ENCODE measurements around the gene RRAGD. TPM values are rescaled to one million over a fixed set of nuclear protein-coding genes. Genes with fewer than 3 reads are reported as not detected.

RRAGD gene
- total RNA-seq, 2 experiments from 2014 or later, result 14.8 to 16.0 TPM

DNA sequence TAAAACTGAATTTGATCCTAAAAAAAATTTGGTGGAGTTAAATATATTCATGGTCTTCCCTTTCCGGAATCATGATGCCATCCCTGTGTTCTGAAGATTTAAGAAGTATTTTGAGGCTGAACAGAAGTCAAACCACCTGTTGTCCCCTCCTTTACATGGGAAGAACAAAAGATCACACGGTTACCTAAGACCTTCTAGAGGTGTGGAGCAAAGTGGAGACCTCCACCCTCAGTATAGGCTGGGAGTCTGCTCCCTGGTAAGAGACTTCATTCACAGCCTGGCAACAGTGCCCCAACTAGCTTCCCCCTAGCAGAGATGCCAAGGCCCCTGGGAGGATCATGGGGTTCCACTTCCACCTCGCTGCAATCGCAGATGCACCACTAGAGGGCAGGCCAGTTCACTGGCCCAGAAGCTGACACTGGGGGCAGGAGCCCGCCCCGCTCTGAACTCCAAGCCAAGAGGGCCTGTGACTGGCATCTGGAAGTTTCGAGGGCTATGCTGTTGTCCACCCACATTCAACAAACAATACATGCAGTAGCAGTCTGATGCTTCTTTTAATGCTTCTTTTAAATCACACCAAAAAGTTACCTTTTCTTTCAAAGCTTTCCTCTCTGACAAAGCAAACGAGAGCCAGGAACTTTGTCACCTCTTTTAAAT lies 40.1 kb downstream of the RRAGD start:
- Mint-ChIP-seq H3K9me3 (no peaks in the 10 kb centered on the region), H3K27me3 (no peaks in the 10 kb centered on the region), H3K4me3 (no peak overlapping the region), H3K27ac (no peak overlapping the region), H3K36me3 (no peaks in the 10 kb centered on the region), H3K4me1 (peaks cover 16% of the 10 kb centered on the region)
- peak; percentile 79 for DNase-seq

DNA sequence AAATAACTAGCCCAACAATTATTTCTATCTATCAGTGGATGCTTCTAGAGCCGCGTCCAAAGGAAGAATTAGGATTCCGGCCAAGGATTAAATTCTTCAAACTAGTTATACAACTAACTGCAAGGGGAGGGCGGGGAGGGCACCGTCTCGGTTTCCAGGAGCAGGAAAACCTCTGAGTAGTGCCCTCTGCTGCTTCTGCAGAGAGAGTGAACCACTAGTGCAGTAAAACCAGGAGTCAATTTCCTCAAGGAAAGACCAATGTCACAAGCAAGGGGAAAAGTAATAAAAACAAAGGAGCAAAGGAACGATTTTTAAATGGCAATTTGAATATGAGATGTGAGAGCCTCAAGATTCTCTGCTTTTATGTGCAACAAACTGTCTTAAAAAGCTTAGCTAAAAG lies 43.1 kb downstream of the RRAGD start:
- Mint-ChIP-seq H3K36me3 (peaks cover 3% of the 10 kb centered on the region), H3K4me1 (peaks cover 16% of the 10 kb centered on the region), H3K9me3 (no peaks in the 10 kb centered on the region), H3K27ac (no peak overlapping the region), H3K27me3 (no peaks in the 10 kb centered on the region), H3K4me3 (no peak overlapping the region)
- no peak for DNase-seq

GRCh38 chr6:89368107-89368506 lies 44.0 kb downstream of the RRAGD start:
- DNase-seq, result peak; percentile 43
- H3K27me3 Mint-ChIP-seq, result no peaks in the 10 kb centered on the region
- no peaks in the 10 kb centered on the region for H3K9me3 Mint-ChIP-seq

DNA sequence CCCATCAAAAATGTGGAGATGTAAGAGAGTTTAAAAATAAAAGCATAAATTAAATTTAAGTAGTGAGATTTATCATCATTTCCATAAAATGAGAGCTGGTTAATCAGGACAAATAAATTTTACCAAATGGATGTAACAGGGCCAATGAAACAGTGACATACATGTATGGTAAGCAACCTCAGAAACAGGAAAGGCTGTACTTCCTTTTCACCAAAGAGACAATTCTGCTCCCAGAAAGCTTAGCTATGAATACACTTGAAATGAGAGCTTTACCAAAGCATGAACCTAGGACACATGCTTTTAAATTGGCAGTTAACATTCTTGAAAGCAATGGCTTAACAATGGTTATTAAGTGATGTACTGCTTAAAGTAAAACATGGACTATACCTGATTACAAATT lies 47.5 kb downstream of the RRAGD start:
- Mint-ChIP-seq H3K4me1 (peaks cover 29% of the 10 kb centered on the region), H3K9me3 (no peaks in the 10 kb centered on the region), H3K36me3 (peaks cover 7% of the 10 kb centered on the region), H3K27me3 (no peaks in the 10 kb centered on the region), H3K4me3 (no peak overlapping the region), H3K27ac (no peak overlapping the region)
- DNase-seq, result no peak

More at GRCh38 chr6:89368107-89368506, 44.0 kb downstream of the RRAGD start:
- peaks cover 19% of the 10 kb centered on the region for H3K4me1 Mint-ChIP-seq
- peaks cover 3% of the 10 kb centered on the region for H3K36me3 Mint-ChIP-seq
- no peak overlapping the region for H3K27ac Mint-ChIP-seq
- no peak overlapping the region for H3K4me3 Mint-ChIP-seq

- no peak overlapping the region for H3K4me3 Mint-ChIP-seq
- H3K4me1 Mint-ChIP-seq, result peaks cover 50% of the 10 kb centered on the region
- H3K36me3 Mint-ChIP-seq, result peaks cover 7% of the 10 kb centered on the region
- DNase-seq, result no peak
- no peaks in the 10 kb centered on the region for H3K27me3 Mint-ChIP-seq
- H3K9me3 Mint-ChIP-seq, result no peaks in the 10 kb centered on the region
- peak overlapping the region; percentile 45 for H3K27ac Mint-ChIP-seq
These were observed 50.9 kb downstream of the RRAGD start for GRCh38 chr6:89361171-89361570.

GRCh38 chr6:89360415-89360999 lies 51.6 kb downstream of the RRAGD start:
- peaks cover 57% of the 10 kb centered on the region for H3K4me1 Mint-ChIP-seq

DNA sequence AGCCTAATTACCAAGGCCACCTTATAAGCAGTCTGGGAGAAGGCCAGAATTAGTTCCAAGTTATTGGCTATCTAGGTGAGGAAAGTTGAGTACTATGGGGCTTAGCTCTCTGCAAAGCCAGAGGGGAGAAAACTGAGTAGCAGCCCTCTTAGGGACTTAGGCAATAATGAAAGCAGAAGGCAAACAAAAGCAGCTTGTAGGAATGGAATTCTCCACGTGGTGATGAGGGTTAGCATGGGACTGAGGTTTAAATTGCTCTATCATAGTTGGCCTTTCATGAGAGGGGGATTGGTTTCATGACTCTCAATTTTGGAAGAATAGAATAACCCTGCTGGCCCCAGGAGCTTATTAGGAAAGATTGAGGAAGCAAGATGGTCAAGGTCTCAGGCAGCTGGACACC lies 52.5 kb downstream of the RRAGD start:
- Mint-ChIP-seq H3K36me3 (peaks cover 4% of the 10 kb centered on the region), H3K4me1 (peaks cover 61% of the 10 kb centered on the region), H3K27ac (peak overlapping the region; percentile 45), H3K4me3 (no peak overlapping the region), H3K27me3 (no peaks in the 10 kb centered on the region), H3K9me3 (no peaks in the 10 kb centered on the region)
- no peak for DNase-seq

More at GRCh38 chr6:89360415-89360999, 51.6 kb downstream of the RRAGD start:
- H3K4me3 Mint-ChIP-seq, result peak overlapping the region; percentile 39
- H3K27me3 Mint-ChIP-seq, result no peaks in the 10 kb centered on the region
- H3K36me3 Mint-ChIP-seq, result peaks cover 4% of the 10 kb centered on the region
- H3K9me3 Mint-ChIP-seq, result no peaks in the 10 kb centered on the region
- DNase-seq, result no peak
- peak overlapping the region; percentile 81 for H3K27ac Mint-ChIP-seq

GRCh38 chr6:89357390-89357789 lies 54.7 kb downstream of the RRAGD start:
- H3K27me3 Mint-ChIP-seq, result no peaks in the 10 kb centered on the region
- H3K4me3 Mint-ChIP-seq, result peak overlapping the region; percentile 78
- no peaks in the 10 kb centered on the region for H3K9me3 Mint-ChIP-seq
- peaks cover 66% of the 10 kb centered on the region for H3K4me1 Mint-ChIP-seq
- DNase-seq, result no peak
- no peaks in the 10 kb centered on the region for H3K36me3 Mint-ChIP-seq
- peak overlapping the region; percentile 77 for H3K27ac Mint-ChIP-seq

DNA sequence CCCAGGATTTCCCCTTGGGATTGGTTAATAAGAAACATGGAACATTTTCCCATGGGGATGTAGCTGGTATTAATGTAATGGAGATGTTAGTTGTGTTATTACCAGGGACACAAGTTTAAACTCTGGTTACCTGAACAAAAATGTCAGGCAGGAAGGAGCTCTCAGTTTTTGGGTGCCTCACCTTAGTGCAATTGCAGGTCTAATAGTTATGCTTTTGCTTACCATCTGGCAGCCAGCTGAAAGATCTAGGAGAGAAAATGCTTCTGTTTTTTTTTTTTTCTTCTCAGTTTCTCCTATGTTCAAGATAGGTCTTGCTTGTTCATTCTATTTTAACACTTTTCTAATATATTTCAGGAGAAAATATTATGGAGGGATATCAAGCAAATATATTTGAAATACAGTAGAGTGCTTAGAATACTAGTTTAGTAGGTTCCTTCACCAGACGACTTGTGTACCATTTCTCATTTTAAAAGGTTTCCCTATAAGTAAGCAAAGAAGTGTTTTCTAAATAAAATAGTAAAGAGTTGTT lies 55.4 kb downstream of the RRAGD start:
- no peak for DNase-seq
- Mint-ChIP-seq H3K27me3 (no peaks in the 10 kb centered on the region), H3K4me1 (peaks cover 67% of the 10 kb centered on the region), H3K4me3 (peak overlapping the region; percentile 78), H3K27ac (peak overlapping the region; percentile 77), H3K36me3 (no peaks in the 10 kb centered on the region), H3K9me3 (no peaks in the 10 kb centered on the region)

DNA sequence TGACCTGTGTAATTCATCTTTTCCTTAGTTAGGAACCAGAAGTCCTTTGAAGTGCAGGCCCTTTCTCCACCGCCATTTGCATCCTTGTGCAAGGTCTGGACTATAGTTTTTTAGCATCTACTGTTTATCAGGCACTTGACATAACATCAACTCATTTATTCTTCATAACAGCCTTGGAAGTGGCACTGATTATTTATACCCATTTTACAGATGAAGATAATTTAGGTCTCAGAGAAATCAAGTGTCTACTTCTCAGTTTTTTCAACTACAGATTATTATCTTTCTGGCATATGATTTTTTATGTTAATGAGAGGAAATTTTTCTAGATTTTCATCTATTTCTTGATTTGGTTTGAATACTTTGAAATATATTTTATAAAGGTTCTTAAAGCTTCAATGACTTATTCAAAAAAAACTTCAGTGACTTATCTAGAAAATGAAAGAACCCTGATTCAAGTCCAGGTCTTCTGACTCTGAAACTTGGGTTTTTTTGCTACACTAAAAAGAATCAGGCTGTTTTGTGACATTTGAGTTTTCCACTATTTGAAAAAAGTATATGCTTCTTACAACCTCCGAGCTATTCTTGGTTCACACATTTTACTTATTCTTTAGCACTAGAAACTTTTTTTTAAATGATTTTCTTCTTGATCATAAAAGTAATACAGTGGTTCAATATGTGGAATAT lies 56.4 kb downstream of the RRAGD start:
- peaks cover 67% of the 10 kb centered on the region for H3K4me1 Mint-ChIP-seq
- H3K4me3 Mint-ChIP-seq, result no peak overlapping the region
- no peak for DNase-seq
- H3K27me3 Mint-ChIP-seq, result no peaks in the 10 kb centered on the region
- H3K36me3 Mint-ChIP-seq, result peaks cover 2% of the 10 kb centered on the region
- no peaks in the 10 kb centered on the region for H3K9me3 Mint-ChIP-seq
- no peak overlapping the region for H3K27ac Mint-ChIP-seq

GRCh38 chr6:89353702-89354392 lies 58.2 kb downstream of the RRAGD start:
- Mint-ChIP-seq H3K4me3 (peak overlapping the region; percentile 73), H3K27ac (peak overlapping the region; percentile 85), H3K36me3 (peaks cover 19% of the 10 kb centered on the region), H3K9me3 (peaks cover 4% of the 10 kb centered on the region), H3K27me3 (no peaks in the 10 kb centered on the region), H3K4me1 (peaks cover 73% of the 10 kb centered on the region)
- no peak for DNase-seq

DNA sequence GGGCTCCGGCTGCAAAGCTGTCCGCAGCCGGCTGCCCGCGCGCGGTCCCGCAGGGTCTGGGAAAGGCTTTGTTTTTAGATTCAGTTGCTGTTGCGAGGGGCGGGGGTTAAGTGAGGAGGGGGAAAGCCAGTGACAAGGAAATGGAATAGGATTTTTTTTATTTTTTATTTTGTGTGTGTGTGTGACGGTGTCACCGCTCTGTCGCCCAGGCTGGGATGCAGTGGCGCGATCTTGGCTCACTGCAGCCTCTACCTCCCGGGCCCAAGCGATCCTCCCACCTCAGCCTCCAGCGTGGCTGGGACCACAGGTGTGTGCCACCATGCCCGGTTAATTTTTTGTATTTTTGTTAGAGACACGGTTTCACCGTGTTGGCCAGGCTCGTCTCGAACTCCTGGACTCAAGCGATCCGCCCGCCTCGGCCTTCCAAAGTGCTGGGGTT lies 58.9 kb downstream of the RRAGD start:
- Mint-ChIP-seq H3K36me3 (peaks cover 20% of the 10 kb centered on the region), H3K27me3 (no peaks in the 10 kb centered on the region), H3K9me3 (peaks cover 4% of the 10 kb centered on the region), H3K4me1 (peaks cover 74% of the 10 kb centered on the region), H3K4me3 (peak overlapping the region; percentile 73), H3K27ac (peak overlapping the region; percentile 85)
- no peak for DNase-seq

DNA sequence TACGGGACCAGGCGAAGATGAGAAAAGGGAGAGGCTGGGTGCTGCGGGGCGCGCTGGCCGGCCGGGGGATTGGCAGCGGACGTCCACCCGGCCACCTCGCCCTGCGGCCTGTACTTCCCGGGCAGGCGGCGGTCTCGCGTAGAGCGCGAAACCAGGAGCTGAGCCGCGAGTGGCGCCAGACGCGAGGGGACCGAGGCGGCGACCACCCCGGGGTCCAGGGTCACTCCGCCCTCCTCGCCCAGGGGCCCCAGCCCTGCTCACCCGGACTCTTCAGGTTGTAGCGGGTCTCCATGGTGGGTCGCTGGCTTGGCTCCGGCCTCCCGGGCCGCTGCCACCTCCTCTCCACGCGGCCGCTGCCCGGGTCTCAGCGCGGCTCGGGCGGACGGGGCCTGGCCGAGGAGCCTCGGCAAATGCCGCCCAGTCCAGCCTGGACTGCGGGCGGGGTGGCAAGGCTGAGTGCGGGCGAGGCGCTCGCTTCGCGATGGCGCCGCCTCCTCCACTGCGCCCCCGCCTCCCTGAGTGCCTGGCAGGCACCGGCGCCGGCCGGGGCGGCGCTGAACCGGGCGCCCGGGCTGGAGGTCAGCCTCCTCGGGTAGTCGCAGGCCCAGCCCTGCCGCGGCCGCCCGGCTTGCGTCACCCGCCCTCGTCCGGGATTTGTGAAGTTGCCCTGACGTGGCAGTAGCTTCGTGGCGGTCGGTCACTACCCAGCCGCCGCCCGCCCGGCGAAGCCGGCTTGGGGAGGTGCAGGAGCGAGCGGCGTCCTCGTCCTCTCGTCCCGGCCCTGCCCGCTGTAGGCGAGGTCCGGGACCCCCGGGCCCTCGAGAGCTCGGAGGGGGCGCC lies 59.6 kb downstream of the RRAGD start, which contains the start of gene UBE2J1:
Gene UBE2J1 (minus strand): TSS at position 445 of the 840 bp plus-strand sequence. CDS start 153 bp downstream, at position 292.
- H3K4me3 Mint-ChIP-seq, result peak within 1 kb of the TSS; percentile 95
- H3K4me1 Mint-ChIP-seq, result peaks cover 72% of the 10 kb centered on the region
- no peaks in the 10 kb centered on the region for H3K27me3 Mint-ChIP-seq
- peak within 1 kb of the TSS; percentile 93 for H3K27ac Mint-ChIP-seq
- DNase-seq, result peak; percentile 82
- H3K9me3 Mint-ChIP-seq, result peaks cover 4% of the 10 kb centered on the region
- H3K36me3 Mint-ChIP-seq, result peaks cover 20% of the 10 kb centered on the region

- no peak for DNase-seq
- peaks cover 4% of the 10 kb centered on the region for H3K9me3 Mint-ChIP-seq
- peaks cover 20% of the 10 kb centered on the region for H3K36me3 Mint-ChIP-seq
- H3K4me3 Mint-ChIP-seq, result peak overlapping the region; percentile 95
- peak overlapping the region; percentile 93 for H3K27ac Mint-ChIP-seq
- H3K27me3 Mint-ChIP-seq, result no peaks in the 10 kb centered on the region
- H3K4me1 Mint-ChIP-seq, result peaks cover 67% of the 10 kb centered on the region
These were observed 60.3 kb downstream of the RRAGD start for GRCh38 chr6:89351671-89352277.

All from activated naive CD8-positive, alpha-beta T cell treated with anti-CD3 and anti-CD28 coated beads for 36 hours (primary cell).